GF-D8 (cell line): Measurements from ENCODE around the gene BEAN1.
A peak's percentile ranks its signal among the peaks of the same experiment; 100 is the strongest.
"Not testable (repeated sequence)": the region's sequence is repeated elsewhere in the genome, so short reads cannot be mapped to it uniquely, and the experiment has no call there.

ENCODE experiments used
- DNase-seq: peaks from one replicate; lab custom pipeline; 2025; lab: John Stamatoyannopoulos, UW

Gene BEAN1

GRCh38 chr16:66508914-66509496 lies 81.9 kb downstream of the BEAN1 start:
- no peak for DNase-seq

GRCh38 chr16:66509576-66509975 lies 82.5 kb downstream of the BEAN1 start:
- no peak for DNase-seq

- DNase-seq = no peak
These were observed 83.2 kb downstream of the BEAN1 start for GRCh38 chr16:66510298-66510697.

GRCh38 chr16:66510711-66511601 lies 83.9 kb downstream of the BEAN1 start:
- no peak for DNase-seq

GRCh38 chr16:66511602-66512271 lies 84.6 kb downstream of the BEAN1 start:
- no peak for DNase-seq

- no peak for DNase-seq
These were observed 85.4 kb downstream of the BEAN1 start for GRCh38 chr16:66512272-66513110.

- DNase-seq = no peak
These were observed 86.1 kb downstream of the BEAN1 start for GRCh38 chr16:66513111-66513723.

GRCh38 chr16:66514391-66514790 lies 87.3 kb downstream of the BEAN1 start:
- DNase-seq = not testable (repeated sequence)

GRCh38 chr16:66514980-66515595 lies 88.0 kb downstream of the BEAN1 start:
- DNase-seq = not testable (repeated sequence)

- DNase-seq = peak; percentile 38
These were observed 88.8 kb downstream of the BEAN1 start for GRCh38 chr16:66515596-66516508.

GRCh38 chr16:66516509-66516807 lies 89.4 kb downstream of the BEAN1 start:
- no peak for DNase-seq

GRCh38 chr16:66516808-66517585 lies 89.9 kb downstream of the BEAN1 start:
- peak; percentile 98 for DNase-seq

GRCh38 chr16:66517586-66518263 lies 90.6 kb downstream of the BEAN1 start:
- DNase-seq = no peak

GRCh38 chr16:66519482-66520373 lies 92.6 kb downstream of the BEAN1 start:
- no peak for DNase-seq

- peak; percentile 66 for DNase-seq
These were observed 93.5 kb downstream of the BEAN1 start for GRCh38 chr16:66520406-66521170.

- DNase-seq = no peak
These were observed 94.2 kb downstream of the BEAN1 start for GRCh38 chr16:66521252-66521713.
